Right ventricle myocardium superior (tissue), 1 donor: ENCODE results near the gene TJP1. TPM values are rescaled to one million over a fixed set of nuclear protein-coding genes. Genes with fewer than 3 reads are reported as not detected.

Experiments
- ATAC-seq: fragments of 200-7000 bp; cut with Tn5 transposase; one replicate; pipeline ENCODE4 v1.9.1; 2020; ENCODE audit warnings: mild to moderate bottlenecking; ENCODE audit not compliant: poor library complexity
- DNase-seq: peaks from one replicate; pipeline ENCODE4 v3.0.0-alpha.2; 2020
- intact Hi-C: fragments of 100-400 bp; cut with DNase I; formaldehyde crosslinking; loops from one replicate; pipeline ENCODE4 v1.11.2; 2022
- total RNA-seq: library from RNA; stranded (reverse); fragmentation: NEBNext Ultra II Directional; extraction: Animal tissue kit (Norgen Biotek cat#: 25700); gene quantifications from one replicate; pipeline ENCODE4 v1.2.1, GENCODE V29; 2021
- donor health status: DM: no; HTN: yes; CAD: no; lungs with severe emphysema.

TJP1 gene
- total RNA-seq, 1 donor from 2014 or later: 104 TPM

DNA sequence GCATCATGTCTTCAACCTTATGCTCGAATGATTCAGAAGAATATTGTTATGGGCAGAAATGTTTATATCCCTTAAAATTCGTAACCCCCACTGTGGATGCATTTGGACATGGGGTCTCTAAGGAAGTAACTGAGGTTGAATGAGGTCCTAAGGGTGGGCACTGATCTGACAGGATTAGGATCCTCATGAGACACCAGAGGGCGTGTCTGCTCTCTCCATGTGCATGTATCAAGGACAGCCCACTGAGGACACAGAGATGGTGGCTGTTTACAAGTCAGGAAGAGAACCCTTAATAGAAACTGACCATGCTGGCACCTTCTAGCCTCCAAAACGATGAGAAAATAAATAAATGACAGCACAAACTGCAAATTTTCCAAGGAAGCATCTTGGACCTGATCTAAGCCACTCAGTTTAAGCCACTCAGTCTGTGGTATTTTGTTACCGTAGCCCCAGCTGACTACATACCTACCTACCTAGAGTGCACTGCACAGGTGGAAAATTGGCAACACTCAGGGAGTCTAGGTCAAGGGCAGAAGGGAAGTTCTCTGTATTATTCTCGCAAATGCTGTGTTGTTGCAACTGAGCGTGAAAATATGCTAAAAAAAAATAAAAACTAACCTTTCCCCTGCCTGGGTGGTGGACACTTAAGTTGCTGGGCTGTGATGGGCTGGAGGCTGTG, 126.6 kb downstream of the TJP1 start:
- ATAC-seq: no peak

GRCh38 chr15:29693225-29693624, 129.0 kb downstream of the TJP1 start:
- intact Hi-C loops: no loop called here
- no peak for ATAC-seq
- no peak for DNase-seq

More for the DNA sequence above, 126.6 kb downstream of the TJP1 start:
- DNase-seq: no peak
- intact Hi-C loops: no loop called here

- no peak for DNase-seq
- intact Hi-C loops: no loop called here
- ATAC-seq: no peak
Observed at GRCh38 chr15:29692527-29692926, 129.7 kb downstream of the TJP1 start.

GRCh38 chr15:29690765-29691475, 131.3 kb downstream of the TJP1 start:
- DNase-seq (no peak), ATAC-seq (no peak)
- intact Hi-C loops: no loop called here

DNA sequence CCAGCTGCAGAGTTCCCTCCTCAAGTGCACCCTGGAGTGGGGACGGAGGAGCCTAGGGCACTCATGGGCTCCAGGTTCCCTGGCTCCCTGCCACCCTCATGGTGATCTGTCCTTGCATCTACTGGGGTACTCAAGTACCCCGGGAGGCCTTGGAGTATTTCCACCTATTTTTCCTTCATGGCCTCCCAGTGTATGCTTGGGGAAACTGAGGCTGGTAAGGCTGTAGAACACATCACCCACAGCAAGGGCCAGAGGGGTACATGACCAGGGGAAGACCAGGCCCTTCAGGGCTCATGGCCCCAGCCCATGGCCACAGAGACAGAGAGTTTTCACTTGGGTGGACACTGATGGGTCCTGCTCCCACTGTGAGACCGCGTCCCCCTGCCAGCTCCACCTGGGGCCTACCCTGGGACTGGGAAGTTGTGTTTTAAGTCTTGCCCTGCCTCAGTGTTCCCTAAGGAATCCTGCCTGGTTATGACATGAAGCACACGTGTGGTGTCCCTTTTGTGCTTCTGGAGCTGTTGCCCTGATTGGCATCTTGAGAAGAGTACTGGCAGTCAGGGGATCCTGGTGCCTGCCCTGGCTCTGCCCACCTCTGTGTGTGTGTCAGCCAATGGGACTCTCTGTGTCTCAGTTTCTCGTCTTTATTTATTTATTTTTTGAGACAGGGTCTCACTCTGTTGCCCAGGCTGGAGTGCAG, 132.8 kb downstream of the TJP1 start:
- no peak for DNase-seq
- no peak for ATAC-seq
- intact Hi-C loops: no loop called here

DNA sequence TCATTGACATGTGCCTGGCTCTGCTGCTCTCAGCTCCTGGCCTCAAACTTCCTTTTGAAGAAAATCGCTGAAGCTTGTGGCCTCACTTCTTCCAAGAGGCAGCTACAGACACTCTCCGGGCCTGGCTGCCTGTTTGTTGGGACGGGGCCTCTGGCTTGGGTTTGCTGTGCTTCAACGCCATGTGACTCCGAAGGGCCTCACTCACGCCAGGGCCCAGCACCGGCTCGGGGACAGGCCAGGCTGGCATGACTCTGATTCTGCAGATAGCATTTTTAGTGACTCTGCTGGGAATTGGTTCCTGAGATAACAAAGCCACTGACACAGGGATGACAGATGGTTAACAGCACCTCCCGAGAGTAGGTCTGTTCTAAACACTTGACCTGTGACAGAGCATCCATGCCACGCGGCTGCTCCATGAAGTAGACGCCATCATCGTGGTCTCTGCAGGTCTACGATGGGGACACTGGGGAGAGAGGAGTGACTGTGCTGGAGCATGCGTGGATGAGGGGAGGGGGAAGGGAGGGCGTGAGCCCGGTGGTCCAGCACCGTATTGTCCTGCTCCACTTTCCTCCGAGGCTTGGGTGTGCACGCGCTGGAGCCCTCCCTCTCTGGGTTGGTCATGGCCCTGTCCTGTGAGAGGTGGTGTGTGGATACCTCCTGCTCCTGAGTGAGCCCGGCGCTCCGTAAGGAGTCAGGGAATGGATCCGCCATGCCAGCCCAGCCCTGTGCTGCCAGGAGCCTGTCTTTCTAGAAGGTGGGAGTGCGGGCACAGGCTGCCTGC, 133.6 kb downstream of the TJP1 start:
- ATAC-seq (no peak), DNase-seq (no peak)
- intact Hi-C loops: no loop called here

DNA sequence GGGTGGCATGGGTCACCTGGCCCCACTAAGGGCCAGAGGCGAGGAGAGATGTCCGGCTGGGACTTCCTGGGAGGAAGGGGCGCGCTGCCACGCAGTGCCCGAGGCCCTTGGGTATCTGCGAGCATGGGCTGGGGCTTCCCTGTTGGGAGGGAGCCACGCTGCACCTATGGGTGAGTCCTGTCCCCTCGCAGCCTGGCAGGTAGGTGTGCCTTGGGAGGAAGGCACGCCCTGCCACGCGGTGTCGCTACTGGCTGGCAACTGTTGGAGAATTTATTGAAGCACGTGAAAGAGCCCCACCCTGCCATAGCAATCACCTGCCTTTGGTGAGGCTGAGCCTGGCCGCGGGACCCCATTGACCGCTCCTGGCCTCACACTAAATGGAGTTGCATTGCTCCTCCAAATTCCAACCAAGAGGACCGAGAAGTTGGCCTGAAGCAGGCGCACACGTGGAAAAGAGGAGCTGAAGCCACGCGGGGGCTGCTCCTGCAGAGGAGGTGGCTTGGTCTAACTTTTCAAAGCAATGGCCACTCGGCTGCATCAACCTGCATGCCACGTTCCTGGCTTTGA, 134.2 kb downstream of the TJP1 start:
- ATAC-seq: no peak
- intact Hi-C loops: no loop called here

GRCh38 chr15:29687204-29687815, 135.0 kb downstream of the TJP1 start:
- no peak for DNase-seq
- no peak for ATAC-seq
- intact Hi-C loops: no loop called here

More for the DNA sequence above, 134.2 kb downstream of the TJP1 start:
- DNase-seq: no peak

DNA sequence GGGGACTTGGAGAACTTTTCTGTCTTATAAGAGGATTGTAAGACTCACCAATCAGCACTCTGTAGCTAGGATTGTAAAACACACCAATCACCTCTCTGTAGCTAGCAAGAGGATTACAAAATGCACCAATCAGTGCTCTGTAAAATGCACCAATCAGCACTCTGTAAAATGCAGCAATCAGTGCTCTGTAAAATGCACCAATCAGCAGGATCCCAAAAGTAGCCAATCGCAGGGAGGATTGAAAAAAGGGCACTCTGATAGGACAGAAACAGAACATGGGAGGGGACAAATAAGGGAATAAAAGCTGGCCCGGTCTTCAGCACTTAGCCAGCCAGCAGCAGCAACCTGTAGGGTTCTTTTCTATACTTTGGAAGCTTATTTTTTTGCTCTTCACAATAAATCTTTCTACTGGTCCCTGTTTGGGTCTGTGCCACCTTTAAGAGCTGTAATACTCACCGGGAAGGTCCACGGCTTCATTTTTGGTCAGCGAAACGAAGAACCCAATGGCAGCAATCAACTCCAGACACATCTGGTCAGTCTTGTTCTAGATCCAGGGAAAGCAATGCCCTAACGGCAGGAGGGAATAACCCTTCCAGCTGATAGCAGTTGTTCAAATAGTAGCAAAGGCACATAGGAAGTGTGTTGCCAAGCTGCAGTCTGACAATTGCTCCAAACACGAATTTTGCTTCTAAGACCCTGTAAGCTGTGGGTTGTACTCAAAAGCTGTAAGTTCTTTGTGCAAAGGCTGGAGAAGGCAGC, 135.6 kb downstream of the TJP1 start:
- ATAC-seq: no peak
- DNase-seq: no peak
- intact Hi-C loops: no loop called here

DNA sequence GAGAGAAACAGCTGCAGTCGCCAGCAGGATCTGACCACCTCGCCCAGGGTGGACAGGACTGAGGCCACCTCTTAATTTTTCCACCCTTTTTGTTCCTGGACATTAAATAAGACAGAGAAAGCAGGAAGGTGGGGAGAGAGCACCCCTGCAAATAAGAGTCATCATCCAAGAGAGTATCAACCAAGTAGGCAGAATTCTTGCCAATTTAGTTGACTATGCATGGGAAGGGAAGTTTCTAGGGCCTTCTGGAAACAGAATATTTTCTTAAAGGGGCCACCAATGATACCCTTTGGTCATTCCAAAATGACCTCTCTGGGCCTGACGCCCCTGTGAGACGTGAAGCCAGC, 136.2 kb downstream of the TJP1 start:
- ATAC-seq (no peak), DNase-seq (no peak)
- intact Hi-C loops: no loop called here

- DNase-seq (no peak), ATAC-seq (no peak)
- intact Hi-C loops: no loop called here
Observed at GRCh38 chr15:29685156-29686078, 136.9 kb downstream of the TJP1 start.

- no peak for ATAC-seq
- intact Hi-C loops: no loop called here
- no peak for DNase-seq
Observed at GRCh38 chr15:29682781-29683180, 139.5 kb downstream of the TJP1 start.

GRCh38 chr15:29682361-29682760, 139.9 kb downstream of the TJP1 start:
- intact Hi-C loops: no loop called here
- ATAC-seq (no peak), DNase-seq (no peak)

DNA sequence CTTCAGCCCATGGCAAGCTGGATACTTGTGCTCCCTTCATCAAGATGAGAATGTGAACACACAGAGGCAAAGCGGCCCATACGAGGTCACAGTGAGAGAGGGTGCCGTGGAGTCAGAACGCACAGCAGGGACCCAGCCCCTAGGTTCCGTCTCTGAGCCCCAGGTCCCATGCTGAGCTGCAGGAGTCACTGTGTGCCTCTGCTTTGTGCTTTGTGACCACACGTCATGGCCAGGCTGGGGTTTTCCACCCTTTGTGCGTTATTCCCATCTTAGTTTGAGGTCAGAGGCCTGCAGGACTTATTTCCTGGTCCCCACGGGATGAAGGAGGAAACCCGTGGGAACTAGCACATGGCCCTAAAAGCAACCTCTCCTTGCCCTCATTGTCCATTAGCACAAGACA, 140.3 kb downstream of the TJP1 start:
- ATAC-seq (no peak), DNase-seq (no peak)
- intact Hi-C loops: no loop called here

GRCh38 chr15:29681166-29681845, 141.0 kb downstream of the TJP1 start:
- intact Hi-C loops: no loop called here
- ATAC-seq (no peak), DNase-seq (no peak)

DNA sequence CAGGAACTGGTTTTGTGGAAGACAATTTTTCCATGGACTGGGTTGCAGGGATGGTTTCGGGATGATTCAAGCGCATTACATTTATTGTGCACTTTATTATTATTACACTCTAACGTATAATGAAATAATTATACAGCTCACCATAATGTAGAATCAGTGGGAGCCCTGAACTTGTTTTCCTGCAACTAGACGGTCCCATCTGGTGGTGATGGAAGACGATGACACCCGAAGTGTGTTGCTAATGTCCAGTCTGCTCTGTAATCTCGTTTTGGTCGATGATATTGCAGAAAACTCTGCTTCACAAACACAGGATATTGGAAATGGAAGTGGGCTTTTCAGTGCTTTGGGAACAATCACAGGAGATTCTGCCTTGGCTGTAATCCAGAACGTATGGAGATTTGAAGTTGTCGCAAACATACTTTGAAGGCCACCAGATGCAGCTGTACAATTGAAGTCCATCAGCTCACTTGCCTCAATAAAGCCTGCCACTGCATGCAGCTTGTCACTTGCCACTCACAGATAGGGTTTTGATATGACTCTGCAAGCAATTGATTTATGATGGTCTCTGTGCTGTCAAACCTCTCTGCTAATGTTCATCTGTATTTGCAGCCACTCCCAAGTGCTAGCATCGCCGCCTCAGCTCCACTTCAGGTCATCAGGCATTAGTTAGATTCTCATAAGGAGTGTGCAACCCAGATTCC, 141.7 kb downstream of the TJP1 start:
- ATAC-seq: no peak
- intact Hi-C loops: no loop called here
- DNase-seq: no peak
